ENCODE measurements around the gene TNFRSF12A.

GRCh38 chr16:3010510-3010909 lies 9.7 kb upstream of the TNFRSF12A start:
- TF ChIP-seq POLR2A (IDR thresholded peaks at IDR 0.05) (no peak), EP300 (IDR thresholded peaks at IDR 0.05) (no peak), CTCF (IDR thresholded peaks at IDR 0.05) (no peak), POLR2AphosphoS5 (IDR thresholded peaks at IDR 0.05) (no peak)
